Coronary artery (tissue), 2 donors: ENCODE results near the gene QRICH2.
"Not testable (repeated sequence)": the region's sequence is repeated elsewhere in the genome, so short reads cannot be mapped to it uniquely, and the experiment has no call there.

ENCODE experiments used
- DNase-seq: peaks from one replicate; pipeline ENCODE4 v3.0.0-alpha.2; 2017; ENCODE audit warnings: low spot score
- H3K27ac ChIP-seq, 2 donors: fragments of 200-600 bp; sonication (generic); one replicate each; pipeline ENCODE4 v1.5.1; 2016 to 2019
- H3K4me3 ChIP-seq: fragments of 200-600 bp; sonication (generic); 2 replicates; pipeline ENCODE4 v1.5.1; 2016; ENCODE audit warnings: mild to moderate bottlenecking, moderate library complexity
- CTCF ChIP-seq: fragments of 200-600 bp; sonication (generic); IDR thresholded peaks from one replicate; pipeline ENCODE4 v1.5.1; 2019; ENCODE audit warnings: antibody characterized with exemption

QRICH2 gene

GRCh38 chr17:76353004-76353598 lies 45.0 kb upstream of the QRICH2 start:
- peak; percentile 75 for DNase-seq
- peak overlapping the region; percentile 75 to 82 for H3K27ac ChIP-seq
- no peak for TF ChIP-seq CTCF
- H3K4me3 ChIP-seq: peak overlapping the region; percentile 91

- Histone ChIP-seq H3K27ac (no peak overlapping the region), H3K4me3 (no peak overlapping the region)
- TF ChIP-seq CTCF: no peak
- no peak for DNase-seq
These were observed 43.5 kb upstream of the QRICH2 start for GRCh38 chr17:76351526-76352071.

GRCh38 chr17:76350463-76350862 lies 42.4 kb upstream of the QRICH2 start:
- no peak for DNase-seq

GRCh38 chr17:76346936-76347335 lies 38.9 kb upstream of the QRICH2 start:
- DNase-seq, H3K4me3 ChIP-seq, H3K27ac ChIP-seq: not testable (repeated sequence)

More at GRCh38 chr17:76350463-76350862, 42.4 kb upstream of the QRICH2 start:
- no peak for TF ChIP-seq CTCF
- no peak overlapping the region for H3K4me3 ChIP-seq
- no peak overlapping the region for H3K27ac ChIP-seq

- TF ChIP-seq CTCF: no peak
- H3K27ac ChIP-seq: no peak overlapping the region
- no peak for DNase-seq
- H3K4me3 ChIP-seq: no peak overlapping the region
These were observed 37.4 kb upstream of the QRICH2 start for GRCh38 chr17:76345377-76345974.

- DNase-seq: no peak
- no peak overlapping the region for H3K4me3 ChIP-seq
- no peak for TF ChIP-seq CTCF
These were observed 35.0 kb upstream of the QRICH2 start for GRCh38 chr17:76343106-76343505.

GRCh38 chr17:76341301-76341700 lies 33.2 kb upstream of the QRICH2 start:
- no peak overlapping the region for H3K27ac ChIP-seq
- no peak for DNase-seq
- TF ChIP-seq CTCF: no peak
- H3K4me3 ChIP-seq: no peak overlapping the region

More at GRCh38 chr17:76343106-76343505, 35.0 kb upstream of the QRICH2 start:
- no peak overlapping the region for H3K27ac ChIP-seq
